ENCODE measurements around the gene CD28.
"Not testable (repeated sequence)": the region's sequence is repeated elsewhere in the genome, so short reads cannot be mapped to it uniquely, and the experiment has no call there.

The CD28 gene

DNA sequence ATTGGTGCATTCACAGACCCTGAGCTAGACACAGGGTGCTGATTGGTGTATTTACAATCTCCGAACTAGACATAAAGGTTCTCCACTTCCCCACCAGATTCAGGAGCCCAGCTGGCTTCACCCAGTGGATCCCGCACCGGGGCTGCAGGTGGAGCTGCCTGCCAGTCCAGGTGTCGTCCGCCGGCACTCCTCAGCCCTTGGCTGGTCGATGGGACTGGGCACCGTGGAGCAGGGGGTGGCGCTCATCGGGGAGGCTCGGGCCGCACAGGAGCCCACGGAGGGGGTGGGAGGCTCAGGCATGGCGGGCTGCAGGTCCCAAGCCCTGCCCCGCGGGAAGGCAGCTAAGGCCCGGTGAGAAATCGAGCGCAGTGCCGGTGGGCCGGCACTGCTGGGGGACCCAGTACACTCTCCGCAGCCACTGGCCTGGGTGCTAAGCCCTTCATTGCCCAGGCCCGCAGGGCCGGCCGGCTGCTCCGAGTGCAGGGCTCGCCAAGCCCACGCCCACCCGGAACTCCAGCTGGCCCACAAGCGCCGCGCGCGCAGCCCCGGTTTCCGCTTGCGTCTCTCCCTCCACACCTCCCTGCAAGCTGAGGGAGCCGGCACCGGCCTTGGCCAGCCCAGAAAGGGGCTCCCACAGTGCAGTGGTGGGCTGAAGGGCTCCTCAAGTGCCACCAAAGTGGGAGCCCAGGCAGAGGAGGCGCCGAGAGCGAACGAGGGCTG, 79.1 kb downstream of the CD28 start:
- not testable (repeated sequence) for DNase-seq

DNA sequence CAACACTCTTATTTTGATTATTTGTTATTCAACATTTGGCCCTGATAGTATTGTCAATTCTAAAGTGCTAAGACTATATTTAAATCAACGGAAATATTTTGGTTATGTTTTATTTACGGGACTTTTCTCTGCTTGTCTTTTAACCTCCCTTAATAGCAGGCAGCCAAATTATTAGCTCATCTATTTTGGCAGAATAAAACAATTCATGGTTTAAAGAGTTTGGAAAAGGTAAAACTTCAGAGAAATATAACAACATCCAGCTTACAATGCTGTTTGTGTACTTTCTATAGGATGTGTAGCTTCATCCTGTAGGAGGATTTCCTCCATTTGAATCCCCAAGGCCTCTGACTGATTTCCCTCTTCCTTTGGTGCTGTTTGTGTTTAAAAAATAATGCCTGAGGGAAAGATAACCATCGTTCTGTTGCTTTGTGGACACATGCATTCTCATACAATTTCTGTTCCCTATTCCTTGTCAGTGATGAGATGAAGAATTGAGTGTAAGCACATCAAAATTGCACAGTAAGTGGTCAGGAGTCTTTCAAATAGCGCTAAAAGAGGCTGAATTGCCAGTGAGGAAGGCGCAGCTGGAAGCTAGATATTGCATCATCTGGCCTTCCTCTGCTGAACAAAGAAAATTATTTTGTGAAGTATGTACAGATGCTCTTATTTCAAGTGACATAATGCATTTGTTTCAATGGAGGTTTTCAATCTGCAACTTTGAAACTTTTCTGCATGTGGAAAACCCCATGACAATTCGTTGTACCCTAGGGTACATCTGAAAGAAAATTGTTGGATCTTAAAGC, 80.3 kb downstream of the CD28 start:
- no peak for DNase-seq

DNA sequence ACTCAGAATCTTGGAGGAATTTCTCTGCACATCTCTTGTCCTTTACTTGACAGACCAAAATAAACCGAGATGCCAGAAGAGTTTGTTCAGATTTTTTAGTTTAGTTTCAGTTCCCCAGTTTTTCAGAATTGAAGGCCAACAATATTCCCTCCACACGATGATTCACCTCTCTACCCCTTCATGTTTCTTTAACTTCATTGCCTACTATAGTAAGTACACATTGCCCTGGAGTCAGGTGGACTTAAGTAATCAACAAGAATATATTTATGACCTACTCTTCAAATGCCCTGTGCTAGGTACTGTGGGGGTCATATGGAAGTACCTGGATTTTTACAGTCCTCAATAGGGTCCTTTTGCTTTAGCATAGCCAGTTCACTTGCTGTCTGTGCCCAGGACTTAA, 81.5 kb downstream of the CD28 start:
- no peak for DNase-seq

Measured in GF-D8 (cell line).